ENCODE data around the gene MICAL3.

DNA sequence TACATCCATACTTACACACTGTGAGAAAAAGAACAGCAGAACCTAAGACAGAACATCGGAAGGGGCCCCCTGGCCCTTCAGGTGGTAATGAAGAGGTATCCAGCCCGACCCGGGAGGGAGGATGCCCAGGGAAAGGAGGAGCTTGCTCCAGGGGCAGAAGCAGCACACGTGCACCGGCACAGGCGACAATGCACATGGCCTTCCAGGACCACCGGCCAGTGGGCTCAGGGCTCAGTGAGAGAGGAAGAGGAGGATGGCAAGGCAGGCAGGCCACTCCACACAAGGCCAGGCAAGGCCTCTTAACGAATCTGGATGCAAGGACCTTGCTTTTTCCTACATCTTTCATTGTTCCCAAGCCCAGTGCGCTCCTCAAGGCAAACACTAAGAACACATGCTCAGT lies 52.6 kb downstream of the MICAL3 start:
- TF ChIP-seq, protein P1, sequence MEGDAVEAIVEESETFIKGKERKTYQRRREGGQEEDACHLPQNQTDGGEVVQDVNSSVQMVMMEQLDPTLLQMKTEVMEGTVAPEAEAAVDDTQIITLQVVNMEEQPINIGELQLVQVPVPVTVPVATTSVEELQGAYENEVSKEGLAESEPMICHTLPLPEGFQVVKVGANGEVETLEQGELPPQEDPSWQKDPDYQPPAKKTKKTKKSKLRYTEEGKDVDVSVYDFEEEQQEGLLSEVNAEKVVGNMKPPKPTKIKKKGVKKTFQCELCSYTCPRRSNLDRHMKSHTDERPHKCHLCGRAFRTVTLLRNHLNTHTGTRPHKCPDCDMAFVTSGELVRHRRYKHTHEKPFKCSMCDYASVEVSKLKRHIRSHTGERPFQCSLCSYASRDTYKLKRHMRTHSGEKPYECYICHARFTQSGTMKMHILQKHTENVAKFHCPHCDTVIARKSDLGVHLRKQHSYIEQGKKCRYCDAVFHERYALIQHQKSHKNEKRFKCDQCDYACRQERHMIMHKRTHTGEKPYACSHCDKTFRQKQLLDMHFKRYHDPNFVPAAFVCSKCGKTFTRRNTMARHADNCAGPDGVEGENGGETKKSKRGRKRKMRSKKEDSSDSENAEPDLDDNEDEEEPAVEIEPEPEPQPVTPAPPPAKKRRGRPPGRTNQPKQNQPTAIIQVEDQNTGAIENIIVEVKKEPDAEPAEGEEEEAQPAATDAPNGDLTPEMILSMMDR (IDR thresholded peaks at IDR 0.05), result no peak
- TF ChIP-seq POLR2A (IDR thresholded peaks at IDR 0.05), result no peak
